Osteoblast (primary cell): ENCODE measurements around the gene CYP3A7. TPM values are rescaled to one million over a fixed set of nuclear protein-coding genes. Genes with fewer than 3 reads are reported as not detected.
A peak's percentile ranks its signal among the peaks of the same experiment; 100 is the strongest.
"Not testable (repeated sequence)": the region's sequence is repeated elsewhere in the genome, so short reads cannot be mapped to it uniquely, and the experiment has no call there.

Experiments used
- DNase-seq: peaks from one replicate; pipeline ENCODE4 v3.0.0; 2011; ENCODE audit warnings: low spot score, mixed read lengths; ENCODE audit not compliant: insufficient read length; ENCODE audit errors: missing footprints
- H2AFZ ChIP-seq: 2 replicates; pipeline ENCODE4 v1.6.0; 2011; ENCODE audit warnings: mild to moderate bottlenecking, low read length
- H3K27ac ChIP-seq: 2 replicates; pipeline ENCODE4 v1.5.1; 2011; ENCODE audit warnings: mild to moderate bottlenecking, low read depth, low read length, moderate library complexity
- H3K27me3 ChIP-seq: 2 replicates; pipeline ENCODE4 v1.6.0; 2012; ENCODE audit warnings: mild to moderate bottlenecking, control low read depth, inconsistent platforms, low read length, moderate library complexity; ENCODE audit not compliant: insufficient read depth
- H3K36me3 ChIP-seq: 2 replicates; pipeline ENCODE4 v1.5.1; 2011; ENCODE audit warnings: mild to moderate bottlenecking, low read length, control low read depth, moderate library complexity; ENCODE audit not compliant: insufficient read depth
- H3K4me1 ChIP-seq: 2 replicates; pipeline ENCODE4 v1.5.1; 2011; ENCODE audit warnings: mild to moderate bottlenecking, low read length, control low read depth, moderate library complexity; ENCODE audit not compliant: insufficient read depth
- H3K4me2 ChIP-seq: 2 replicates; pipeline ENCODE4 v1.6.0; 2011; ENCODE audit warnings: mild to moderate bottlenecking, low read length; ENCODE audit not compliant: insufficient read depth
- H3K4me3 ChIP-seq: fragments of 200-600 bp; sonication (generic); 3 replicates; pipeline ENCODE4 v1.5.1; 2012; ENCODE audit warnings: mild to moderate bottlenecking, low read length, inconsistent platforms; ENCODE audit not compliant: insufficient read depth
- H3K79me2 ChIP-seq: 2 replicates; pipeline ENCODE4 v1.6.0; 2012; ENCODE audit warnings: mild to moderate bottlenecking, low read length, control low read depth, inconsistent platforms; ENCODE audit not compliant: insufficient read depth
- H3K9me3 ChIP-seq: 2 replicates; pipeline ENCODE4 v1.5.1; 2011; ENCODE audit warnings: low read depth, low read length, control low read depth
- H4K20me1 ChIP-seq: 2 replicates; pipeline ENCODE4 v1.6.0; 2012; ENCODE audit warnings: mild to moderate bottlenecking, low read length, control low read depth; ENCODE audit not compliant: insufficient read depth
- CTCF ChIP-seq: IDR thresholded peaks from 2 replicates; pipeline ENCODE4 v1.5.1; 2011; ENCODE audit warnings: mild to moderate bottlenecking, low read depth, low read length, moderate library complexity; ENCODE audit errors: extremely low read depth
- total RNA-seq: library from RNA; depleted of rRNA; stranded (reverse); fragments of >200 nt; gene quantifications from 2 replicates; pipeline ENCODE4 v1.2.3, GENCODE V29; 2012

The CYP3A7 gene
- total RNA-seq, 1 donor = not detected

- Histone ChIP-seq H3K4me1 (no peaks in the 10 kb centered on the region), H3K79me2 (no peaks in the 10 kb centered on the region), H3K9me3 (no peaks in the 10 kb centered on the region), H2AFZ (no peak overlapping the region), H4K20me1 (no peaks in the 10 kb centered on the region), H3K27me3 (peaks cover 25% of the 10 kb centered on the region), H3K36me3 (no peaks in the 10 kb centered on the region), H3K4me2 (no peak overlapping the region), H3K27ac (no peak overlapping the region), H3K4me3 (no peak overlapping the region)
- no peak for TF ChIP-seq CTCF
- peak; percentile 25 for DNase-seq
Observed at GRCh38 chr7:99694912-99695304, 40.1 kb downstream of the CYP3A7 start.

- H3K27me3 ChIP-seq = peaks cover 25% of the 10 kb centered on the region
- H3K4me3 ChIP-seq = no peak overlapping the region
- no peaks in the 10 kb centered on the region for H3K79me2 ChIP-seq
- no peak for TF ChIP-seq CTCF
- H4K20me1 ChIP-seq = no peaks in the 10 kb centered on the region
- H3K27ac ChIP-seq = no peak overlapping the region
- H3K4me1 ChIP-seq = no peaks in the 10 kb centered on the region
- no peaks in the 10 kb centered on the region for H3K36me3 ChIP-seq
- DNase-seq = no peak
- H3K4me2 ChIP-seq = no peak overlapping the region
- H3K9me3 ChIP-seq = no peaks in the 10 kb centered on the region
- H2AFZ ChIP-seq = no peak overlapping the region
Observed at GRCh38 chr7:99694201-99694911, 40.6 kb downstream of the CYP3A7 start.

GRCh38 chr7:99693427-99694200 lies 41.4 kb downstream of the CYP3A7 start:
- no peaks in the 10 kb centered on the region for H3K9me3 ChIP-seq
- no peak overlapping the region for H3K4me2 ChIP-seq
- peaks cover 25% of the 10 kb centered on the region for H3K27me3 ChIP-seq
- H3K4me3 ChIP-seq = no peak overlapping the region
- H4K20me1 ChIP-seq = no peaks in the 10 kb centered on the region
- H3K36me3 ChIP-seq = no peaks in the 10 kb centered on the region
- H3K79me2 ChIP-seq = no peaks in the 10 kb centered on the region
- H2AFZ ChIP-seq = no peak overlapping the region
- no peak for DNase-seq
- TF ChIP-seq CTCF = no peak
- no peaks in the 10 kb centered on the region for H3K4me1 ChIP-seq
- no peak overlapping the region for H3K27ac ChIP-seq

- Histone ChIP-seq H4K20me1 (no peaks in the 10 kb centered on the region), H3K9me3 (no peaks in the 10 kb centered on the region), H2AFZ (no peak overlapping the region), H3K27ac (no peak overlapping the region), H3K27me3 (peaks cover 25% of the 10 kb centered on the region), H3K4me1 (no peaks in the 10 kb centered on the region), H3K36me3 (no peaks in the 10 kb centered on the region), H3K4me3 (no peak overlapping the region), H3K4me2 (no peak overlapping the region), H3K79me2 (no peaks in the 10 kb centered on the region)
- no peak for TF ChIP-seq CTCF
- DNase-seq = no peak
Observed at GRCh38 chr7:99693100-99693426, 41.9 kb downstream of the CYP3A7 start.

GRCh38 chr7:99692563-99692962 lies 42.4 kb downstream of the CYP3A7 start:
- not testable (repeated sequence) for H4K20me1 ChIP-seq, H3K27ac ChIP-seq, H3K79me2 ChIP-seq, H3K4me2 ChIP-seq, H3K9me3 ChIP-seq, H3K4me3 ChIP-seq, H3K36me3 ChIP-seq, H2AFZ ChIP-seq, H3K4me1 ChIP-seq, DNase-seq
- H3K27me3 ChIP-seq = peaks cover 25% of the 10 kb centered on the region

- not testable (repeated sequence) for H3K4me1 ChIP-seq, H3K79me2 ChIP-seq, H3K4me2 ChIP-seq, H4K20me1 ChIP-seq, H3K9me3 ChIP-seq, H2AFZ ChIP-seq, H3K36me3 ChIP-seq, H3K27ac ChIP-seq, H3K4me3 ChIP-seq, DNase-seq
- peaks cover 25% of the 10 kb centered on the region for H3K27me3 ChIP-seq
Observed at GRCh38 chr7:99691658-99692057, 43.3 kb downstream of the CYP3A7 start.
